Measurements from ENCODE around the gene ANKRD63. TPM values are rescaled to one million over a fixed set of nuclear protein-coding genes. Genes with fewer than 3 reads are reported as not detected.

ANKRD63 gene
- polyA plus RNA-seq, 3 donors: not detected

GRCh38 chr15:40305281-40305680 is 22.4 kb upstream of the ANKRD63 start:
- Mint-ChIP-seq H3K27me3 (ENCODE audit: low read depth in 3 of 3) (peaks cover 0 to 2% (median 0%) of the 10 kb centered on the region in 3 donors), H3K27ac (no peak overlapping the region), H3K4me3 (peak overlapping the region; percentile 11 to 62), H3K36me3 (peaks cover 41 to 54% of the 10 kb centered on the region in 2 donors), H3K9me3 (no peaks in the 10 kb centered on the region), H3K4me1 (peaks cover 81% of the 10 kb centered on the region)
- Histone ChIP-seq H3K9me3 (replicated peaks in 1 of 2; ENCODE audit: control insufficient read depth in 1 of 2, insufficient read depth in 1 of 2, low read length in 2 of 2) (no peaks in the 10 kb centered on the region), H3K27me3 (ENCODE audit: control insufficient read depth in 2 of 2, insufficient read depth in 2 of 2, low read length in 2 of 2) (no peaks in the 10 kb centered on the region), H3K27ac (ENCODE audit: low read depth in 1 of 2, low read length in 2 of 2) (peak overlapping the region in 1 of 2 donors; percentile 75), H3K4me3 (replicated peaks in 1 of 3; ENCODE audit: low read depth in 2 of 3, low read length in 3 of 3) (peak overlapping the region in 1 of 3 experiments; percentile 3), H4K20me1 (ENCODE audit: insufficient read depth, low read length) (peaks cover 71% of the 10 kb centered on the region), H3K79me2 (ENCODE audit: insufficient read depth, low read length) (peaks cover 90% of the 10 kb centered on the region), H2AFZ (ENCODE audit: insufficient read depth, low read depth, low read length, poor library complexity, severe bottlenecking) (no peak overlapping the region), H3K4me2 (replicated peaks; ENCODE audit: extremely low read depth, low read length, poor library complexity, severe bottlenecking) (peak overlapping the region; percentile 97), H3K36me3 (replicated peaks in 1 of 2; ENCODE audit: control insufficient read depth in 1 of 2, insufficient read depth in 2 of 2, low read length in 2 of 2) (peaks cover 43 to 56% of the 10 kb centered on the region in 2 donors), H3K4me1 (ENCODE audit: control insufficient read depth in 1 of 2, insufficient read depth in 2 of 2, low read length in 2 of 2) (peaks cover 65 to 86% of the 10 kb centered on the region in 2 donors), H3K9ac (ENCODE audit: insufficient read depth, low read length, poor library complexity, severe bottlenecking) (no peak overlapping the region)
- DNase-seq: no peak
- 100% methylated on average over 2 of the region's 4 CpGs for WGBS (ENCODE audit: insufficient coverage)
- TF ChIP-seq, protein P1, sequence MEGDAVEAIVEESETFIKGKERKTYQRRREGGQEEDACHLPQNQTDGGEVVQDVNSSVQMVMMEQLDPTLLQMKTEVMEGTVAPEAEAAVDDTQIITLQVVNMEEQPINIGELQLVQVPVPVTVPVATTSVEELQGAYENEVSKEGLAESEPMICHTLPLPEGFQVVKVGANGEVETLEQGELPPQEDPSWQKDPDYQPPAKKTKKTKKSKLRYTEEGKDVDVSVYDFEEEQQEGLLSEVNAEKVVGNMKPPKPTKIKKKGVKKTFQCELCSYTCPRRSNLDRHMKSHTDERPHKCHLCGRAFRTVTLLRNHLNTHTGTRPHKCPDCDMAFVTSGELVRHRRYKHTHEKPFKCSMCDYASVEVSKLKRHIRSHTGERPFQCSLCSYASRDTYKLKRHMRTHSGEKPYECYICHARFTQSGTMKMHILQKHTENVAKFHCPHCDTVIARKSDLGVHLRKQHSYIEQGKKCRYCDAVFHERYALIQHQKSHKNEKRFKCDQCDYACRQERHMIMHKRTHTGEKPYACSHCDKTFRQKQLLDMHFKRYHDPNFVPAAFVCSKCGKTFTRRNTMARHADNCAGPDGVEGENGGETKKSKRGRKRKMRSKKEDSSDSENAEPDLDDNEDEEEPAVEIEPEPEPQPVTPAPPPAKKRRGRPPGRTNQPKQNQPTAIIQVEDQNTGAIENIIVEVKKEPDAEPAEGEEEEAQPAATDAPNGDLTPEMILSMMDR (IDR thresholded peaks at IDR 0.05): no peak
- intact Hi-C loops (cut with micrococcal nuclease): no loop called here

- intact Hi-C loops (cut with micrococcal nuclease): no loop called here
- 80% methylated on average over 1 of the region's 2 CpGs for WGBS (ENCODE audit: insufficient coverage)
- Mint-ChIP-seq H3K4me3 (no peak overlapping the region), H3K36me3 (peaks cover 55 to 70% of the 10 kb centered on the region in 2 donors), H3K9me3 (no peaks in the 10 kb centered on the region), H3K4me1 (peaks cover 64% of the 10 kb centered on the region), H3K27ac (peak overlapping the region in 4 of 7 donors; percentile 37 to 75 (median 63)), H3K27me3 (ENCODE audit: low read depth in 3 of 3) (peaks cover 0 to 2% (median 0%) of the 10 kb centered on the region in 3 donors)
- Histone ChIP-seq H3K9ac (ENCODE audit: insufficient read depth, low read length, poor library complexity, severe bottlenecking) (no peak overlapping the region), H3K4me3 (replicated peaks in 1 of 3; ENCODE audit: low read depth in 2 of 3, low read length in 3 of 3) (no peak overlapping the region), H3K36me3 (replicated peaks in 1 of 2; ENCODE audit: control insufficient read depth in 1 of 2, insufficient read depth in 2 of 2, low read length in 2 of 2) (peaks cover 56 to 73% of the 10 kb centered on the region in 2 donors), H4K20me1 (ENCODE audit: insufficient read depth, low read length) (peaks cover 84% of the 10 kb centered on the region), H3K4me2 (replicated peaks; ENCODE audit: extremely low read depth, low read length, poor library complexity, severe bottlenecking) (no peak overlapping the region), H3K4me1 (ENCODE audit: control insufficient read depth in 1 of 2, insufficient read depth in 2 of 2, low read length in 2 of 2) (peaks cover 48 to 69% of the 10 kb centered on the region in 2 donors), H2AFZ (ENCODE audit: insufficient read depth, low read depth, low read length, poor library complexity, severe bottlenecking) (no peak overlapping the region), H3K79me2 (ENCODE audit: insufficient read depth, low read length) (peaks cover 92% of the 10 kb centered on the region), H3K27ac (ENCODE audit: low read depth in 1 of 2, low read length in 2 of 2) (no peak overlapping the region), H3K9me3 (replicated peaks in 1 of 2; ENCODE audit: control insufficient read depth in 1 of 2, insufficient read depth in 1 of 2, low read length in 2 of 2) (no peaks in the 10 kb centered on the region), H3K27me3 (ENCODE audit: control insufficient read depth in 2 of 2, insufficient read depth in 2 of 2, low read length in 2 of 2) (no peaks in the 10 kb centered on the region)
- TF ChIP-seq, protein P1 (IDR thresholded peaks at IDR 0.05): no peak
- DNase-seq: no peak
Observed at GRCh38 chr15:40303576-40303975, 20.7 kb upstream of the ANKRD63 start.

All from CD14-positive monocyte (primary cell).